OCI-LY7 (cell line): Measurements from ENCODE around the gene IRF2BP1. TPM values are rescaled to one million over a fixed set of nuclear protein-coding genes. Genes with fewer than 3 reads are reported as not detected.

ENCODE experiments used
- BruUV-seq: library from RNA; stranded (reverse); fragments of 400-500 nt; replicated peaks from 2 replicates; lab custom pipeline; 2021; lab: Mats Ljungman, UMichigan
- CTCF ChIA-PET: fragments of 300-600 bp; sonication (Branson Sonifier 250); formaldehyde crosslinking; loops from one replicate; lab custom pipeline; 2022; ENCODE audit warnings: antibody characterized with exemption; ENCODE audit not compliant: unreplicated experiment; lab: Charles Lee
- POLR2A ChIA-PET: fragments of 300-600 bp; sonication (Branson Sonifier 250); formaldehyde crosslinking; loops from one replicate; lab custom pipeline; 2022; ENCODE audit warnings: antibody characterized with exemption; lab: Charles Lee
- DNase-seq: peaks from one replicate; pipeline ENCODE4 v3.0.0-alpha.2; 2015; ENCODE audit warnings: low spot score
- H2AFZ ChIP-seq: fragments of 200-600 bp; sonication (generic), shearing (Covaris generic); 2 replicates; pipeline ENCODE4 v1.6.1; 2014; ENCODE audit warnings: mild to moderate bottlenecking, antibody characterized with exemption, low read length, moderate library complexity
- H3K27ac ChIP-seq: fragments of 200-600 bp; sonication (generic); 2 replicates; pipeline ENCODE4 v1.5.1; 2014; ENCODE audit warnings: mixed run types, low read depth, mild to moderate bottlenecking, moderate library complexity, low read length, inconsistent platforms; ENCODE audit not compliant: poor library complexity, severe bottlenecking
- H3K36me3 ChIP-seq: fragments of 200-600 bp; sonication (generic); 2 replicates; pipeline ENCODE4 v1.6.1; 2014; ENCODE audit warnings: mild to moderate bottlenecking, antibody characterized with exemption, low read length, moderate library complexity, mixed read lengths; ENCODE audit not compliant: insufficient read depth
- H3K4me1 ChIP-seq: fragments of 200-600 bp; sonication (generic); 2 replicates; pipeline ENCODE4 v1.5.1; 2014; ENCODE audit warnings: mild to moderate bottlenecking, low read length; ENCODE audit not compliant: insufficient read depth, poor library complexity, severe bottlenecking
- H3K4me2 ChIP-seq: fragments of 200-600 bp; sonication (generic); 2 replicates; pipeline ENCODE4 v1.6.1; 2014; ENCODE audit warnings: mild to moderate bottlenecking, low read length
- H3K4me3 ChIP-seq: fragments of 200-600 bp; sonication (generic); 2 replicates; pipeline ENCODE4 v1.5.1; 2014; ENCODE audit warnings: mild to moderate bottlenecking, low read depth, low read length; ENCODE audit not compliant: poor library complexity, severe bottlenecking
- H3K79me2 ChIP-seq: fragments of 200-600 bp; sonication (generic); 2 replicates; pipeline ENCODE4 v1.6.1; 2016; ENCODE audit warnings: low read depth, mild to moderate bottlenecking, low read length, moderate library complexity, mixed read lengths; ENCODE audit not compliant: insufficient read depth
- H3K9me2 ChIP-seq: fragments of 200-600 bp; sonication (generic); 2 replicates; pipeline ENCODE4 v1.6.1; 2016; ENCODE audit warnings: mild to moderate bottlenecking, low read length, mixed read lengths; ENCODE audit not compliant: insufficient read depth
- H3K9me3 ChIP-seq: fragments of 200-600 bp; sonication (generic); 2 replicates; pipeline ENCODE4 v1.6.1; 2014; ENCODE audit warnings: mild to moderate bottlenecking, mixed run types, low read length, mixed read lengths
- H4K20me1 ChIP-seq: fragments of 200-600 bp; sonication (generic); 2 replicates; pipeline ENCODE4 v1.6.1; 2014; ENCODE audit warnings: mild to moderate bottlenecking, antibody characterized with exemption, low read length, moderate library complexity, mixed read lengths; ENCODE audit not compliant: insufficient read depth
- CTCF ChIP-seq: fragments of 200-600 bp; sonication (generic); conservative IDR thresholded peaks from 2 replicates; pipeline ENCODE4 v1.5.1; 2014; ENCODE audit warnings: mild to moderate bottlenecking, antibody characterized with exemption, low read length, moderate library complexity, mixed read lengths
- EZH2phosphoT487 ChIP-seq: fragments of 200-600 bp; sonication (generic); IDR thresholded peaks from 2 replicates; pipeline ENCODE4 v1.6.1; 2018; ENCODE audit warnings: low read depth, borderline replicate concordance, mild to moderate bottlenecking, mixed run types, antibody characterized with exemption, low read length, moderate library complexity, mixed read lengths
- intact Hi-C: fragments of 100-400 bp; cut with micrococcal nuclease; formaldehyde crosslinking; loops from one replicate; pipeline ENCODE4 v1.10.0; 2022; ENCODE audit not compliant: unreplicated experiment
- total RNA-seq, 2 experiments: library from RNA; depleted of rRNA in 1 of 2; stranded (reverse); fragments of >200 nt in 1 of 2; shearing (Covaris generic) in 1 of 2; gene quantifications; 2 replicates each; pipeline ENCODE4 v1.2.3, GENCODE V29; 2014 to 2022

IRF2BP1 gene
- total RNA-seq, 2 experiments from 2014 or later = 25.4 to 53.5 TPM

- BruUV-seq = no TSS peak
- ChIA-PET POLR2A (interaction anchor here (0.7 kb wide), 1 partner anchor 23 kb away, joined by 3 read pairs; no protein-coding TSS in a partner anchor), CTCF (no interaction called here)
- DNase-seq = no peak
- intact Hi-C loops = no loop called here
- Histone ChIP-seq H2AFZ (no peak overlapping the region), H3K4me3 (no peak overlapping the region), H3K4me1 (no peaks in the 10 kb centered on the region), H3K79me2 (peaks cover 8% of the 10 kb centered on the region; the same call in 1 of the 2 replicates), H3K9me3 (no peaks in the 10 kb centered on the region), H4K20me1 (no peaks in the 10 kb centered on the region), H3K27ac (no peak overlapping the region), H3K36me3 (peaks cover 82% of the 10 kb centered on the region), H3K4me2 (no peak overlapping the region), H3K9me2 (no peaks in the 10 kb centered on the region)
- TF ChIP-seq CTCF (no peak), EZH2phosphoT487 (no peak)
These were observed 33.0 kb downstream of the IRF2BP1 start for GRCh38 chr19:45852983-45853382.

- H4K20me1 ChIP-seq = no peaks in the 10 kb centered on the region
- no TSS peak for BruUV-seq
- H3K27ac ChIP-seq = no peak overlapping the region
- peaks cover 87% of the 10 kb centered on the region for H3K36me3 ChIP-seq
- DNase-seq = no peak
- ChIA-PET CTCF (no interaction called here), POLR2A (no interaction called here)
- TF ChIP-seq EZH2phosphoT487 = no peak
- no peak for TF ChIP-seq CTCF
- H3K4me3 ChIP-seq = no peak overlapping the region
- no peaks in the 10 kb centered on the region for H3K9me2 ChIP-seq
- no peaks in the 10 kb centered on the region for H3K9me3 ChIP-seq
- no peaks in the 10 kb centered on the region for H3K4me1 ChIP-seq
- H3K4me2 ChIP-seq = no peak overlapping the region
- peaks cover 8% of the 10 kb centered on the region; the same call in 1 of the 2 replicates for H3K79me2 ChIP-seq
- no peak overlapping the region for H2AFZ ChIP-seq
- intact Hi-C loops = no loop called here
These were observed 33.7 kb downstream of the IRF2BP1 start for GRCh38 chr19:45852145-45852750.

- peaks cover 98% of the 10 kb centered on the region for H3K36me3 ChIP-seq
- H3K4me1 ChIP-seq = no peaks in the 10 kb centered on the region
- DNase-seq = peak; percentile 11
- H3K4me2 ChIP-seq = no peak overlapping the region
- H3K79me2 ChIP-seq = no peaks in the 10 kb centered on the region
- POLR2A ChIA-PET = no interaction called here
- H4K20me1 ChIP-seq = no peaks in the 10 kb centered on the region
- peak; percentile 65 for TF ChIP-seq CTCF
- TF ChIP-seq EZH2phosphoT487 = no peak
- H3K4me3 ChIP-seq = no peak overlapping the region
- H3K9me3 ChIP-seq = no peaks in the 10 kb centered on the region
- no peak overlapping the region for H2AFZ ChIP-seq
- no peaks in the 10 kb centered on the region for H3K9me2 ChIP-seq
- intact Hi-C loops = no loop called here
- BruUV-seq = no TSS peak
- H3K27ac ChIP-seq = no peak overlapping the region
- CTCF ChIA-PET = no interaction called here
These were observed 37.0 kb downstream of the IRF2BP1 start for GRCh38 chr19:45848922-45849321.
